Endothelial cell of umbilical vein (primary cell): ENCODE results near the gene ITGA11. TPM values are rescaled to one million over a fixed set of nuclear protein-coding genes. Genes with fewer than 3 reads are reported as not detected.

Experiments
- BruUV-seq: library from RNA; stranded (reverse); fragments of 400-500 nt; replicated peaks from 2 replicates; lab custom pipeline; 2021; lab: Mats Ljungman, UMichigan
- CTCF ChIA-PET: fragments of 300-600, 350-600 bp; sonication (Branson Sonifier 250); formaldehyde crosslinking; loops from one replicate; lab custom pipeline; 2021; ENCODE audit warnings: antibody characterized with exemption, inconsistent platforms; lab: Charles Lee
- POLR2A ChIA-PET: fragments of 300-600, 350-600 bp; sonication (Branson Sonifier 250); formaldehyde crosslinking; loops from one replicate; lab custom pipeline; 2021; ENCODE audit warnings: antibody characterized with exemption, inconsistent platforms; lab: Charles Lee
- DNase-seq: peaks from one replicate; pipeline ENCODE4 v3.0.0-alpha.2; 2011; ENCODE audit warnings: low read depth, low spot score
- FAIRE-seq: peaks from 2 replicates; lab custom pipeline; 2011; peaks lifted over from hg19 to GRCh38; lab: Jason Lieb, UNC
- H2AFZ ChIP-seq: 2 replicates; pipeline ENCODE4 v1.6.0; 2012; ENCODE audit warnings: low read depth, low read length, control low read depth, inconsistent platforms
- H3K27ac ChIP-seq: 2 replicates; pipeline ENCODE4 v1.5.1; 2011; ENCODE audit warnings: low read depth, mild to moderate bottlenecking, control low read depth, low read length, moderate library complexity; ENCODE audit not compliant: insufficient read depth
- H3K27me3 ChIP-seq, 2 experiments: 2 replicates each; pipeline versions ENCODE4 v1.6.0 to v1.6.1; 2011; ENCODE audit warnings: low read length in 2 of 2, mixed read lengths in 1 of 2; ENCODE audit not compliant: control insufficient read depth in 2 of 2, insufficient read depth in 2 of 2
- H3K36me3 ChIP-seq, 2 experiments: 2 replicates in 1 of 2; 3 replicates in 1 of 2; pipeline ENCODE4 v1.5.1; 2011; ENCODE audit warnings: low read length in 2 of 2, mild to moderate bottlenecking in 1 of 2, moderate library complexity in 1 of 2; ENCODE audit not compliant: control insufficient read depth in 2 of 2, insufficient read depth in 2 of 2; ENCODE audit errors: extremely low read depth in 1 of 2
- H3K4me1 ChIP-seq: 3 replicates; pipeline ENCODE4 v1.5.1; 2011; ENCODE audit warnings: mild to moderate bottlenecking, low read length; ENCODE audit not compliant: control insufficient read depth, insufficient read depth; ENCODE audit errors: extremely low read depth
- H3K4me2 ChIP-seq: 2 replicates; pipeline ENCODE4 v1.6.1; 2011; ENCODE audit warnings: low read length, control low read depth, mixed read lengths; ENCODE audit not compliant: insufficient read depth
- H3K4me3 ChIP-seq, 3 experiments: fragments of 200-600 bp in 1 of 3; sonication (generic), shearing (Covaris generic) in 1 of 3; replicated peaks in 1 of 3; 2 replicates each; pipeline ENCODE4 v1.5.1; 2011 to 2016; ENCODE audit warnings: control low read depth in 3 of 3, low read length in 3 of 3, mild to moderate bottlenecking in 2 of 3, inconsistent platforms in 1 of 3, low read depth in 1 of 3, moderate library complexity in 1 of 3; ENCODE audit not compliant: insufficient read depth in 1 of 3
- H3K79me2 ChIP-seq: 2 replicates; pipeline ENCODE4 v1.6.0; 2012; ENCODE audit warnings: low read length, inconsistent platforms; ENCODE audit not compliant: control insufficient read depth, insufficient read depth
- H3K9ac ChIP-seq: replicated peaks from 2 replicates; pipeline ENCODE3; 2011; ENCODE audit warnings: low read length, control low read depth; ENCODE audit not compliant: insufficient read depth; ENCODE audit errors: extremely low read depth
- H3K9me1 ChIP-seq: replicated peaks from 3 replicates; pipeline ENCODE4 v1.6.0; 2011; ENCODE audit warnings: mild to moderate bottlenecking, low read length; ENCODE audit not compliant: control insufficient read depth, insufficient read depth; ENCODE audit errors: extremely low read depth
- H3K9me3 ChIP-seq: replicated peaks from 2 replicates; pipeline ENCODE4 v1.5.1; 2012; ENCODE audit warnings: low read length, inconsistent platforms; ENCODE audit not compliant: control insufficient read depth, insufficient read depth
- H4K20me1 ChIP-seq: replicated peaks from 2 replicates; pipeline ENCODE3; 2011; ENCODE audit warnings: mild to moderate bottlenecking, low read length; ENCODE audit not compliant: control insufficient read depth, insufficient read depth; ENCODE audit errors: extremely low read depth
- CTCF ChIP-seq, 2 donors: IDR thresholded peaks; 1 replicate in 1 of 2; 2 replicates in 1 of 2; pipeline ENCODE4 v1.5.1; 2011; ENCODE audit warnings: low read length in 2 of 2, mild to moderate bottlenecking in 2 of 2, moderate library complexity in 2 of 2, control low read depth in 1 of 2, inconsistent platforms in 1 of 2, low read depth in 1 of 2; ENCODE audit not compliant: insufficient read depth in 1 of 2; ENCODE audit errors: extremely low read depth in 1 of 2
- EZH2 ChIP-seq: IDR thresholded peaks from 2 replicates; pipeline ENCODE4 v1.6.1; 2012; ENCODE audit warnings: borderline replicate concordance, low read depth, mild to moderate bottlenecking, moderate library complexity, low read length, inconsistent platforms; ENCODE audit not compliant: severe bottlenecking
- FOS ChIP-seq: IDR thresholded peaks from 2 replicates; pipeline ENCODE4 v1.6.1; 2011; ENCODE audit warnings: mild to moderate bottlenecking, low read length, moderate library complexity, borderline replicate concordance; ENCODE audit not compliant: insufficient read depth
- GATA2 ChIP-seq: IDR thresholded peaks from 2 replicates; pipeline ENCODE4 v1.7.0; 2011; ENCODE audit warnings: low read depth, mild to moderate bottlenecking, moderate library complexity, mixed read lengths, low read length; ENCODE audit not compliant: insufficient read length, insufficient read depth
- JUN ChIP-seq: IDR thresholded peaks from 2 replicates; pipeline ENCODE4 v1.6.1; 2011; ENCODE audit warnings: borderline replicate concordance, low read depth; ENCODE audit not compliant: insufficient read length, insufficient read depth
- MAX ChIP-seq: IDR thresholded peaks from 2 replicates; pipeline ENCODE4 v1.6.1; 2011; ENCODE audit not compliant: insufficient read depth, insufficient read length
- MYC ChIP-seq: IDR thresholded peaks from one replicate; pipeline ENCODE4 v1.6.1; 2011; ENCODE audit warnings: mild to moderate bottlenecking, low read depth, low read length
- POLR2A ChIP-seq: IDR thresholded peaks from 2 replicates; pipeline ENCODE4 v1.6.1; 2012; ENCODE audit warnings: low read depth, mild to moderate bottlenecking, control low read depth, low read length
- POLR2AphosphoS5 ChIP-seq: IDR thresholded peaks from 2 replicates; pipeline ENCODE4 v1.6.1; 2012; ENCODE audit warnings: low read depth, mild to moderate bottlenecking, control low read depth, low read length, moderate library complexity; ENCODE audit not compliant: insufficient read depth
- dilution Hi-C: fragments of 300-500 bp; cut with MboI; formaldehyde crosslinking; loops from one replicate; pipeline ENCODE4 v1.15.0; 2019; ENCODE audit warnings: low sequenced_read_pairs; ENCODE audit not compliant: extremely low pct_ligation_motif_present
- intact Hi-C: fragments of 100-400 bp; cut with micrococcal nuclease; formaldehyde crosslinking; loops from one replicate; pipeline ENCODE4 v1.10.0; 2022
- polyA plus RNA-seq, 4 experiments: library from polyadenylated mRNA; depleted of rRNA in 3 of 4; stranded (reverse) in 3 of 4; unstranded in 1 of 4; fragments of >200 nt; gene quantifications; 2 replicates each; pipeline versions ENCODE4 v1.2.1 to v1.2.3, GENCODE V29; 2011 to 2012; ENCODE audit warnings: missing spikeins in 1 of 4
- total RNA-seq: library from RNA; stranded (reverse); gene quantifications from 2 replicates; pipeline ENCODE4 v1.2.3, GENCODE V29; 2021

ITGA11 gene
- total and polyA plus RNA-seq, 2 donors (not counting 3 experiments of a cell fraction or from before 2014, with no cell fraction given), result 0.18 to 1.0 TPM

- no peak overlapping the region for H3K4me2 ChIP-seq
- H2AFZ ChIP-seq, result no peak overlapping the region
- intact Hi-C loops (no loop called here), dilution Hi-C loops (no loop called here)
- H3K9ac ChIP-seq, result no peak overlapping the region
- no peaks in the 10 kb centered on the region for H3K9me3 ChIP-seq
- H4K20me1 ChIP-seq, result no peaks in the 10 kb centered on the region
- H3K27ac ChIP-seq, result no peak overlapping the region
- no TSS peak for BruUV-seq
- H3K4me1 ChIP-seq, result peaks cover 15% of the 10 kb centered on the region
- CTCF ChIA-PET, result interaction anchor here (1.3 to 4.7 kb wide), 5 partner anchors 9 to 64 kb away, joined by 3 to 53 read pairs (median 4); no protein-coding TSS in a partner anchor
- DNase-seq (no peak), FAIRE-seq (no peak)
- H3K9me1 ChIP-seq, result no peaks in the 10 kb centered on the region
- POLR2A ChIA-PET, result no interaction called here
- H3K36me3 ChIP-seq, result no peaks in the 10 kb centered on the region
- H3K27me3 ChIP-seq, result no peaks in the 10 kb centered on the region
- no peaks in the 10 kb centered on the region for H3K79me2 ChIP-seq
- TF ChIP-seq JUN, result no peak
- no peak for TF ChIP-seq GATA2
- TF ChIP-seq FOS, result no peak
- TF ChIP-seq MYC, result no peak
- TF ChIP-seq POLR2A, result no peak
- no peak for TF ChIP-seq POLR2AphosphoS5
- no peak for TF ChIP-seq EZH2
- no peak for TF ChIP-seq MAX
- TF ChIP-seq CTCF (IDR thresholded peaks at IDR 0.05; ENCODE audit: extremely low read depth in 1 of 2, insufficient read depth in 1 of 2, low read depth in 1 of 2, low read length in 2 of 2), result no peak
- no peak overlapping the region for H3K4me3 ChIP-seq
These were observed 60.8 kb downstream of the ITGA11 start for GRCh38 chr15:68371160-68371559.
